OCI-LY3 (cell line): ENCODE results near the gene HTR7.

ENCODE experiments used
- EZH2phosphoT487 ChIP-seq: fragments of 200-600 bp; shearing (Covaris generic); IDR thresholded peaks from 2 replicates; pipeline ENCODE4 v1.6.1; 2018; ENCODE audit warnings: antibody characterized with exemption, mixed run types, low read depth
- TF ChIP-seq, protein P1 (sequence below): fragments of 200-600, 300-600 bp; sonication (generic); IDR thresholded peaks from 2 replicates; pipeline ENCODE4 v1.5.1; 2014; ENCODE audit warnings: antibody characterized with exemption, low read length, low read depth

DNA sequence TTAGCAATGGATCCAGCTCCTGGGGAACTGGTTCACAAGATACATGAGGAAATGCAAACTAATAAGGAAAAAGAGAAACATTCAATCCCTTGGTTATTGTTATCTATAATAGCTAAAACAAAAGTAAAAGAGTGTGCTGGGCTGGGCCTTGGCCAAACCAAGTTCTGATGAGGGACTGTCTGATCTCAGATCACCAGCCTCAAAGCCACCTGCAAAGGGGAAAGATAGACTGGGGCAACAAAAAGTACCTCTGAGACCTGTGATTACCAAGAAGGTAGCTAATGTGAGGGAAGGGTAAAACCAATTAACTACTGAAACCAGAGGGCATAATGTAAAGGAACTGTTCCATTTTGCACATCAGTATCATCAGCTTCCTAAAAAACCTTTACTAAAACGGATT is 51.2 kb downstream of the HTR7 start:
- TF ChIP-seq EZH2phosphoT487, result no peak
- TF ChIP-seq, protein P1, sequence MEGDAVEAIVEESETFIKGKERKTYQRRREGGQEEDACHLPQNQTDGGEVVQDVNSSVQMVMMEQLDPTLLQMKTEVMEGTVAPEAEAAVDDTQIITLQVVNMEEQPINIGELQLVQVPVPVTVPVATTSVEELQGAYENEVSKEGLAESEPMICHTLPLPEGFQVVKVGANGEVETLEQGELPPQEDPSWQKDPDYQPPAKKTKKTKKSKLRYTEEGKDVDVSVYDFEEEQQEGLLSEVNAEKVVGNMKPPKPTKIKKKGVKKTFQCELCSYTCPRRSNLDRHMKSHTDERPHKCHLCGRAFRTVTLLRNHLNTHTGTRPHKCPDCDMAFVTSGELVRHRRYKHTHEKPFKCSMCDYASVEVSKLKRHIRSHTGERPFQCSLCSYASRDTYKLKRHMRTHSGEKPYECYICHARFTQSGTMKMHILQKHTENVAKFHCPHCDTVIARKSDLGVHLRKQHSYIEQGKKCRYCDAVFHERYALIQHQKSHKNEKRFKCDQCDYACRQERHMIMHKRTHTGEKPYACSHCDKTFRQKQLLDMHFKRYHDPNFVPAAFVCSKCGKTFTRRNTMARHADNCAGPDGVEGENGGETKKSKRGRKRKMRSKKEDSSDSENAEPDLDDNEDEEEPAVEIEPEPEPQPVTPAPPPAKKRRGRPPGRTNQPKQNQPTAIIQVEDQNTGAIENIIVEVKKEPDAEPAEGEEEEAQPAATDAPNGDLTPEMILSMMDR, result no peak
